ENCODE measurements around the gene IL33. TPM values are rescaled to one million over a fixed set of nuclear protein-coding genes. Genes with fewer than 3 reads are reported as not detected.

The IL33 gene
- total RNA-seq, 1 donor from 2014 or later, result not detected

- no peak for FAIRE-seq
- Histone ChIP-seq H3K79me2 (ENCODE audit: insufficient read depth, low read length) (no peaks in the 10 kb centered on the region), H4K20me1 (ENCODE audit: insufficient read depth, low read length) (no peaks in the 10 kb centered on the region), H3K9me3 (ENCODE audit: insufficient read depth, low read depth, low read length) (peaks cover 6% of the 10 kb centered on the region), H2AFZ (ENCODE audit: low read depth, low read length) (no peak overlapping the region), H3K9ac (ENCODE audit: low read length) (no peak overlapping the region), H3K4me2 (ENCODE audit: low read length) (no peak overlapping the region), H3K27ac (ENCODE audit: low read depth, low read length) (no peak overlapping the region), H3K27me3 (ENCODE audit: insufficient read depth, low read length) (no peaks in the 10 kb centered on the region), H3K4me1 (ENCODE audit: insufficient read depth, low read length) (no peaks in the 10 kb centered on the region), H3K36me3 (ENCODE audit: insufficient read depth, low read length) (no peaks in the 10 kb centered on the region), H3K4me3 (ENCODE audit: insufficient read depth, low read depth, low read length) (no peak overlapping the region)
- DNase-seq (ENCODE audit: low read depth), result peak; percentile 80
- H3K4me1 Mint-ChIP-seq (ENCODE audit: low read depth, unreplicated experiment), result peaks cover 8% of the 10 kb centered on the region
- no peak overlapping the region for H3K27ac Mint-ChIP-seq (ENCODE audit: unreplicated experiment)
- TF ChIP-seq EZH2 (IDR thresholded peaks at IDR 0.05; ENCODE audit: insufficient read depth, low read length) (no peak), CTCF (IDR thresholded peaks at IDR 0.05; ENCODE audit: insufficient read depth, low read depth, low read length) (no peak)
- H3K27me3 Mint-ChIP-seq (ENCODE audit: low read depth, unreplicated experiment), result no peaks in the 10 kb centered on the region
- H3K4me3 Mint-ChIP-seq (ENCODE audit: unreplicated experiment), result no peak overlapping the region
- H3K9me3 Mint-ChIP-seq (ENCODE audit: unreplicated experiment), result peaks cover 8% of the 10 kb centered on the region
- H3K36me3 Mint-ChIP-seq (ENCODE audit: low read depth, unreplicated experiment), result no peaks in the 10 kb centered on the region
Observed at GRCh38 chr9:6214434-6214833, 1.2 kb upstream of the IL33 start.

- Histone ChIP-seq H3K4me2 (ENCODE audit: low read length) (no peak overlapping the region), H3K27ac (ENCODE audit: low read depth, low read length) (no peak overlapping the region), H4K20me1 (ENCODE audit: insufficient read depth, low read length) (no peaks in the 10 kb centered on the region), H3K4me1 (ENCODE audit: insufficient read depth, low read length) (no peaks in the 10 kb centered on the region), H3K4me3 (ENCODE audit: insufficient read depth, low read depth, low read length) (no peak overlapping the region), H2AFZ (ENCODE audit: low read depth, low read length) (no peak overlapping the region), H3K9ac (ENCODE audit: low read length) (no peak overlapping the region), H3K27me3 (ENCODE audit: insufficient read depth, low read length) (no peaks in the 10 kb centered on the region), H3K36me3 (ENCODE audit: insufficient read depth, low read length) (no peaks in the 10 kb centered on the region), H3K79me2 (ENCODE audit: insufficient read depth, low read length) (no peaks in the 10 kb centered on the region), H3K9me3 (ENCODE audit: insufficient read depth, low read depth, low read length) (peaks cover 5% of the 10 kb centered on the region)
- Mint-ChIP-seq H3K9me3 (ENCODE audit: unreplicated experiment) (peaks cover 6% of the 10 kb centered on the region), H3K4me3 (ENCODE audit: unreplicated experiment) (no peak overlapping the region), H3K4me1 (ENCODE audit: low read depth, unreplicated experiment) (peaks cover 8% of the 10 kb centered on the region), H3K27me3 (ENCODE audit: low read depth, unreplicated experiment) (no peaks in the 10 kb centered on the region), H3K27ac (ENCODE audit: unreplicated experiment) (no peak overlapping the region), H3K36me3 (ENCODE audit: low read depth, unreplicated experiment) (no peaks in the 10 kb centered on the region)
- FAIRE-seq, result no peak
- peak; percentile 72 for DNase-seq (ENCODE audit: low read depth)
- no peak for TF ChIP-seq CTCF (IDR thresholded peaks at IDR 0.05; ENCODE audit: insufficient read depth, low read depth, low read length)
- TF ChIP-seq EZH2 (IDR thresholded peaks at IDR 0.05; ENCODE audit: insufficient read depth, low read length), result no peak
Observed at GRCh38 chr9:6214903-6215302, 704 bp upstream of the IL33 start.

- H3K4me3 Mint-ChIP-seq (ENCODE audit: unreplicated experiment), result no peak overlapping the region
- H3K9me3 ChIP-seq (ENCODE audit: insufficient read depth, low read depth, low read length), result no peaks in the 10 kb centered on the region
- H3K9ac ChIP-seq (ENCODE audit: low read length), result no peak overlapping the region
- no peak for TF ChIP-seq CTCF (IDR thresholded peaks at IDR 0.05; ENCODE audit: insufficient read depth, low read depth, low read length)
- no peak for TF ChIP-seq EZH2 (IDR thresholded peaks at IDR 0.05; ENCODE audit: insufficient read depth, low read length)
- no peaks in the 10 kb centered on the region for H3K36me3 ChIP-seq (ENCODE audit: insufficient read depth, low read length)
- no peaks in the 10 kb centered on the region for H3K9me3 Mint-ChIP-seq (ENCODE audit: unreplicated experiment)
- H3K27ac ChIP-seq (ENCODE audit: low read depth, low read length), result no peak overlapping the region
- no peaks in the 10 kb centered on the region for H3K27me3 ChIP-seq (ENCODE audit: insufficient read depth, low read length)
- no peaks in the 10 kb centered on the region for H4K20me1 ChIP-seq (ENCODE audit: insufficient read depth, low read length)
- H2AFZ ChIP-seq (ENCODE audit: low read depth, low read length), result no peak overlapping the region
- H3K4me1 ChIP-seq (ENCODE audit: insufficient read depth, low read length), result no peaks in the 10 kb centered on the region
- no peaks in the 10 kb centered on the region for H3K36me3 Mint-ChIP-seq (ENCODE audit: low read depth, unreplicated experiment)
- no peak overlapping the region for H3K4me2 ChIP-seq (ENCODE audit: low read length)
- FAIRE-seq, result no peak
- H3K27ac Mint-ChIP-seq (ENCODE audit: unreplicated experiment), result no peak overlapping the region
- no peak for DNase-seq (ENCODE audit: low read depth)
- peaks cover 8% of the 10 kb centered on the region for H3K4me1 Mint-ChIP-seq (ENCODE audit: low read depth, unreplicated experiment)
- H3K27me3 Mint-ChIP-seq (ENCODE audit: low read depth, unreplicated experiment), result no peaks in the 10 kb centered on the region
- no peak overlapping the region for H3K4me3 ChIP-seq (ENCODE audit: insufficient read depth, low read depth, low read length)
- H3K79me2 ChIP-seq (ENCODE audit: insufficient read depth, low read length), result no peaks in the 10 kb centered on the region
Observed at GRCh38 chr9:6216002-6216401, 395 bp downstream of the IL33 start.

Measured in astrocyte (in vitro differentiated cells and primary cell).